BE2C (cell line): ENCODE results near the gene NMRAL1.

ENCODE experiments used
- DNase-seq: peaks from one replicate; pipeline ENCODE4 v3.0.0-alpha.2; 2020
- H3K27me3 ChIP-seq: fragments of 250-450 bp; sonication (Bioruptor Pico); 2 replicates; pipeline ENCODE4 v1.5.1; 2020; ENCODE audit warnings: mild to moderate bottlenecking
- H3K36me3 ChIP-seq: fragments of 250-450 bp; sonication (Bioruptor Pico); 2 replicates; pipeline ENCODE4 v1.5.1; 2020; ENCODE audit warnings: mild to moderate bottlenecking
- H3K4me1 ChIP-seq: fragments of 250-450 bp; sonication (Bioruptor Pico); 2 replicates; pipeline ENCODE4 v1.5.1; 2020
- H3K4me3 ChIP-seq: 2 replicates; pipeline ENCODE4 v1.5.1; 2011; ENCODE audit warnings: low read depth, low read length
- H3K9me3 ChIP-seq: fragments of 250-450 bp; sonication (Bioruptor Pico); 2 replicates; pipeline ENCODE4 v1.5.1; 2020
- TF ChIP-seq, protein P1 (sequence below): IDR thresholded peaks from 2 replicates; pipeline ENCODE4 v1.5.1; 2012; ENCODE audit warnings: mild to moderate bottlenecking, low read depth, low read length

NMRAL1 gene

DNA sequence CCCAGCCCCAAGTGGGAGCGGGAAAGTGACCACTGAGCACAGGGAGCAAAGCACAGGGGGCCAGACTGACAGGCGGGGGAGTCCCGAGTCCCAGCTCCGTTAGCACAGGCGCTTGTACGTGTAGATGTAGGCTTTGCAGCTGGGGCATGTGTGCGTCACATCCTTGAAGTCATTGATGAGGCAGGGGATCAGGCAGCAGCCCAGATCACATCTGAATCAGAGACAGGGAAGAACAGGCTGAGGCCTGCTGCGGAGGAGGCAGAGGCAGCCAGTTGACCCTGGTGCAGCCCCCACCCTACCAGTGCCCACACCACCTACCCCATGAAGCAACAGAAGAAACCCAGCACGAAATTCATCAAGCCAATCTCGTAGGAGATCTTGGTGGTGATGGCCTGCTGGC lies 38.0 kb upstream of the NMRAL1 start:
- Histone ChIP-seq H3K4me3 (no peak overlapping the region), H3K27me3 (no peaks in the 10 kb centered on the region), H3K36me3 (peaks cover 43% of the 10 kb centered on the region), H3K4me1 (no peaks in the 10 kb centered on the region), H3K9me3 (no peaks in the 10 kb centered on the region)
- TF ChIP-seq, protein P1, sequence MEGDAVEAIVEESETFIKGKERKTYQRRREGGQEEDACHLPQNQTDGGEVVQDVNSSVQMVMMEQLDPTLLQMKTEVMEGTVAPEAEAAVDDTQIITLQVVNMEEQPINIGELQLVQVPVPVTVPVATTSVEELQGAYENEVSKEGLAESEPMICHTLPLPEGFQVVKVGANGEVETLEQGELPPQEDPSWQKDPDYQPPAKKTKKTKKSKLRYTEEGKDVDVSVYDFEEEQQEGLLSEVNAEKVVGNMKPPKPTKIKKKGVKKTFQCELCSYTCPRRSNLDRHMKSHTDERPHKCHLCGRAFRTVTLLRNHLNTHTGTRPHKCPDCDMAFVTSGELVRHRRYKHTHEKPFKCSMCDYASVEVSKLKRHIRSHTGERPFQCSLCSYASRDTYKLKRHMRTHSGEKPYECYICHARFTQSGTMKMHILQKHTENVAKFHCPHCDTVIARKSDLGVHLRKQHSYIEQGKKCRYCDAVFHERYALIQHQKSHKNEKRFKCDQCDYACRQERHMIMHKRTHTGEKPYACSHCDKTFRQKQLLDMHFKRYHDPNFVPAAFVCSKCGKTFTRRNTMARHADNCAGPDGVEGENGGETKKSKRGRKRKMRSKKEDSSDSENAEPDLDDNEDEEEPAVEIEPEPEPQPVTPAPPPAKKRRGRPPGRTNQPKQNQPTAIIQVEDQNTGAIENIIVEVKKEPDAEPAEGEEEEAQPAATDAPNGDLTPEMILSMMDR, result no peak
- DNase-seq, result no peak

DNA sequence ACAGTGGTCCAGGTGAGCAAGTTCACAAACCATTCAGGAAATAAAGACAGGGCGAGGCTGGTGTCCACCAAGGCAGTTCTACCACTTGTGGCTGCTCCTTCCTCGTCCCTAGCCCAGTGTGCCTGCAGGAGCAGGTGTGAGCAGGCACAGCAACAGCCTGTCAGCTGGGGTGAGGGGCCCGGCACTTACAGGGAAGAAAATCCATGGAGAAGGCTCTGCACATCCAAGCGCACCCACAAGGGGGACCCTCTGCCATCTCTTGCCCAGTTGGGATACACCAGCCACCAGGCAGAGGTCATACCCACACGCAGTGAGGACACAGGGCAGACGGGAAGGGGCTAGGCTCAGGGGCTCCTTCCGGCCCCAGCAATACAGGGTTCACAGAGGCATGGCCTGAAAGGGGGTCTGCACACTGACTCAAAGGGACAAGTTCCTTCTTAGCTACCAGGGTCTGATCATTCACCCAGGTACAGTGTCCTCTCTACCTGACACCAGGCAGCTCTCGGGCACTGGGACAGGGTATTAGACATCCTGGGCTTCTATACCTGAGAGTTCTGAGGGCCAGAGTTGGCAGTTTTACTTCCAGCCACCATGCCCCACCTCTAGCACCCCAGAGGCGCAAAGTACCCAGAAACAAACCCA lies 37.1 kb upstream of the NMRAL1 start:
- peak; percentile 75 for DNase-seq
- Histone ChIP-seq H3K4me3 (no peak overlapping the region), H3K9me3 (no peaks in the 10 kb centered on the region), H3K36me3 (peaks cover 52% of the 10 kb centered on the region), H3K4me1 (no peaks in the 10 kb centered on the region), H3K27me3 (no peaks in the 10 kb centered on the region)
- TF ChIP-seq, protein P1, result peak; percentile 77

DNA sequence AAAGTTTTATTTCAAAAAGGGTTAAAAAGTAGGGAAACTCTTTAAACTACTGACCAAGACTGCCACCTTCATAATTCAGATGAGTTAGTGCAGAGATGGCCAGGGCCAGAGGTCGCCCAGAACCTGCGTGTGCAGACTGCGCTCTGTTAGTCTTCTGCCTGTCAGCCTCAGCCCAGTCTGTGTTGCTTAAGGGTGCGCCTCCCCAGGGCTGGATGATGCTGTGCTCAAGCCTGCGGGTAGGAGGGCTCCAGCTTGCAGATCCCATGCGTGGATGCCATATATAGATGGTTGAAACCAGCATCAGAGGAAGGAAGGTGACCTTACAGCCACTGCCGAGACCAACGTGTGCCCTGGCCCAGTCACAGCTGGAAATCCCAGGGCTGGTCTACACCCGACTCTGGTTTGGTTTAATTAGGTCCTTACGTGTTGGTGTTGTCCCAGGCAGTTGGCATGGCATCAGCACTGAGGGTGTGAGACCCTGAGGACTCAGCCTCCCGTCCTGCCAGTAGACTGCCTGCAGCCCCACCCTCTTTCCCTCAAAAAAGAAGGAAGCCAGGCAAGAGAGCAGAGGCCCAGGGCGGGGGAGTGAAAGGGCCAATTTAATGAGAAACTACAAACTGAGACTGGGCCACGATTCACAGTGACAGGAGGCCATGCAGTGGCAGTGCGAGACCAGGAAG lies 36.5 kb upstream of the NMRAL1 start:
- Histone ChIP-seq H3K27me3 (no peaks in the 10 kb centered on the region), H3K9me3 (no peaks in the 10 kb centered on the region), H3K4me3 (no peak overlapping the region), H3K4me1 (no peaks in the 10 kb centered on the region), H3K36me3 (peaks cover 53% of the 10 kb centered on the region)
- TF ChIP-seq, protein P1, result no peak
- no peak for DNase-seq

- DNase-seq, result no peak
- TF ChIP-seq, protein P1, result no peak
- Histone ChIP-seq H3K27me3 (no peaks in the 10 kb centered on the region), H3K4me1 (no peaks in the 10 kb centered on the region), H3K4me3 (no peak overlapping the region), H3K9me3 (no peaks in the 10 kb centered on the region), H3K36me3 (peaks cover 53% of the 10 kb centered on the region)
Measured at GRCh38 chr16:4510131-4510530, 35.7 kb upstream of the NMRAL1 start.

GRCh38 chr16:4509420-4509819 lies 35.0 kb upstream of the NMRAL1 start:
- TF ChIP-seq, protein P1, result no peak
- peaks cover 53% of the 10 kb centered on the region for H3K36me3 ChIP-seq
- H3K4me1 ChIP-seq, result no peaks in the 10 kb centered on the region
- H3K9me3 ChIP-seq, result no peaks in the 10 kb centered on the region
- no peak overlapping the region for H3K4me3 ChIP-seq
- H3K27me3 ChIP-seq, result no peaks in the 10 kb centered on the region
- DNase-seq, result no peak

DNA sequence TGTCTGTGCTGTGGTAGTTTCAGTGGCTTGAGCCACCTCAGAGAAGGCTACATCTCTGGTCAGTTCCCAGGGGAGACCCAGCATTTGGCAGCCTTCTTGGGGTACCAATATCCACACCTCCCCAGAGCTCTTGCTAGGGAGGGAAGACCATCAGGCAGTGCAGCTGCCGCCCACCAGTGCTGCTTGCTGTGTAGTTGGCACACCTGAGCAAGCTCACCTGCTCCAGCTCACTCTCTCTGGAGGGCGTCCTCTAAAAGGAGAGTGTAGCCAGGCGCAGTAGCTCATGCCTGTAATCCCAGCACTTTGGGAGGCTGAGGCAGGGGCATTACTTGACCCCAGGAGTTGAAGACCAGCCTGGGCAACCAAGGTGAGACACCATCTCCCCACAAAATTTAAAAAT lies 34.4 kb upstream of the NMRAL1 start:
- TF ChIP-seq, protein P1, result no peak
- no peaks in the 10 kb centered on the region for H3K9me3 ChIP-seq
- no peaks in the 10 kb centered on the region for H3K27me3 ChIP-seq
- H3K4me3 ChIP-seq, result no peak overlapping the region
- H3K4me1 ChIP-seq, result no peaks in the 10 kb centered on the region
- peaks cover 53% of the 10 kb centered on the region for H3K36me3 ChIP-seq
- no peak for DNase-seq
